NCI-H510A (cell line): ENCODE results near the gene CPA5.
A peak's percentile ranks its signal among the peaks of the same experiment; 100 is the strongest.
"Not testable (repeated sequence)": the region's sequence is repeated elsewhere in the genome, so short reads cannot be mapped to it uniquely, and the experiment has no call there.

Source experiments
- DNase-seq: peaks from one replicate; lab custom pipeline; 2025; lab: John Stamatoyannopoulos, UW

CPA5 gene

GRCh38 chr7:130344271-130344866, at the start of gene CPA5:
Gene CPA5 (plus strand): TSS chr7:130344816. CDS start chr7:130346486, 1,670 bp downstream.
- DNase-seq: no peak

DNA sequence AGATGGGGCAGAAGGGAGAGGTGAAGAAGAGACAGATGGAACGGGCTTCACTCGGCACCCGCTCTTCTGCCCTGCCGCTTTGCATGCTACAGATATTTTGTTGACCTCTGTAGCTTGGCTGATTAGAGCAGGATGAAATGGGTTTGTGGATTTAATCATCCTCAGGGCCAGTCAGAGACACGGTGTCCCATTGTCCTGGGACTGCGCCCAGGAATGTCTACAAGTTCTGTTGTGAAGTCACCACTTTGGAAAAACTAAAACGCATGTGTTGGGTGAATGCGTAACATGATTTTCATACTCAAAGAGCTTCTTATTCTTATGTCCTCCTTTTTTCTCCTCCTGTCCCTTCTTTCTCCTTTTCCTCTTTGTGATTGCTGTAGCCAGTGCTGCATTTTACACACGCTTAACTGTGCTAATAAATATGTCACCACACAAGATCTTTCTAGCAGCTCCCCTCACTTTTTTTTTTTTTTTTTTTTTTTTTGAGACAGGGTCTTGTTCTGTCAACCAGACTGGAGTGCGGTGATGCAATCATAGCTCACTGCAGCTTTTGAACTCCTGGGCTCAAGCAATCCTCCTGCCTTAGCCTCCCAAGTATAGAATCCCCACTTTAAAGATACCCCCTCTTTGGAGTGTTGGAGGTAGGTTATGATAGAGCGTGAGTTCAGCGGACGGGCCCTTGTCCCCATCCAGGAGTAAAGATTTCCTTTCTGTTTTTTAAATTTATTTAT, 48.2 kb upstream of the CPA5 start:
- no peak for DNase-seq

DNA sequence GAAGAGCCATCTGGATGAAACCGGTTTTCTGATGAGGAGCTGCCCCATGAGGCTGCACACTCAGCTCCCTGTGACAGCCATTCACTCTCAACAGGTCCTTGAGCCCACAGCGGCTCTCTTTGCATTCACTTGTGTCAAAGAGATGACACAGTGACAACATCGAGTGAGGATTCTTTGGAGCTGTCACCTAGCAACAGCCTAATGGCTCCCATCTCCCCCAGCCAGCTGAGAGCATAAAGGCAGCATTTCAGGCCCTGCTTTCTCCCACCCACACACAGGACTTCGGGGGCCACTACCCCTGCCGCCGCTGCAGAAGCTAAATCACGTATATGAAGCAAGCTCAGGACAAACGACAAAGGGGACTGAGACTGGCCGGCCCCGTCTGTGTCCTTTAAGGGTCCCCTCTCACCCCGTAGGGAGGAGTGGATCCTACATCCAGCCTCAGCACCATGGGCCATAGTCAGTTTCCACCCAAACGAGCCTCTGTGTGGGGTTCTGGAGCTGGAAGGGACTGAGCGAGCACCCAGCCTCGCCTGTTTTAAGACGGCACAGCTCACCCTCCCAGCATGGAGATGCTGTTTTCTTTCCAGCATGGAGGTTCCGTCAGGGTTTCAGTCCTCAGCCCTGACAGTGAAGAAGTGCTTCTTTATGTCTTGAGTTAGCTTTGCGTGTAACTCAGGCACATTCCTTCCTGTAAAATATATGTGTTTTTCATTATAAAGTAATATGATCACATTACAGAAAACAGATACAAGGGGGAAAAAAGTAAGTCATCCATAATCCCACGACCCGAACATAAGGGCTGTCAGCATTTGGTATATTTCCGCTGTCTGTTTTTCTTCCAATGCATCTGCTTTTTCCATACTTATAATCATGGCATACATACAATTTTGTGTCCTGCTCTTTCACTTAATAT, 46.7 kb upstream of the CPA5 start:
- peak; percentile 51 for DNase-seq

DNA sequence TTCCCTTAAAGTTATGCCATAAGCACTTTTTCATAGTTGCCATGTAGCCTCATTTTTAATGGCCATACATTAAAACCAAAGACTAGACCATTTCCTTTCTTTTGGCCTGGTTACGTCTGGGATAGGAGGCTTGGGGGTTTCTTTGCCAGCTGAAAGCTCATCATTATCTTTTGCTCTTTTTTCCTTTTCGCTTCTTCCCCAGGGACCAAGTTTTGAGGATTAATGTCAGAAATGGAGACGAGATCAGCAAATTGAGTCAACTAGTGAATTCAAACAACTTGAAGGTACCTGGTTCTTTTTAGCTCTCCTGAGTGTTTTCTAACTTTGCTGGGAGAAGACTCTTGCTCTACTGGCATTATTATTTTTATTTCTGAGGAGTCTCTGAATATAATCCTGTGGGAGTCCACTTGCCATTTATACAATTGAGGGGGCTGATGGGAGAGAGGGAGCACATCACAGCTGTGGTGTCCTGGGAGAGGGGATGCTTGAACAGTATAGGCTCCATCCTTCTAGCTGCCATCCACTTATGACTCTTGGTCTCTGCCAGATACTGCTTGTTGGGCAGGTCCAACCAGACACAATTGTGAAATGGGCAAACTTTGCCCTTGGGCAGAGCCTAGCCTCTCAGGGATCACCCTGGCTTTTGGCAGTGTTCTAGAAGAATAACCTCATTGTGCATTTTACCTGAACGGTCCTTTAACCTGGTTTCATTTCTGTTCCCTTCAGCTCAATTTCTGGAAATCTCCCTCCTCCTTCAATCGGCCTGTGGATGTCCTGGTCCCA, 45.9 kb upstream of the CPA5 start:
- no peak for DNase-seq

DNA sequence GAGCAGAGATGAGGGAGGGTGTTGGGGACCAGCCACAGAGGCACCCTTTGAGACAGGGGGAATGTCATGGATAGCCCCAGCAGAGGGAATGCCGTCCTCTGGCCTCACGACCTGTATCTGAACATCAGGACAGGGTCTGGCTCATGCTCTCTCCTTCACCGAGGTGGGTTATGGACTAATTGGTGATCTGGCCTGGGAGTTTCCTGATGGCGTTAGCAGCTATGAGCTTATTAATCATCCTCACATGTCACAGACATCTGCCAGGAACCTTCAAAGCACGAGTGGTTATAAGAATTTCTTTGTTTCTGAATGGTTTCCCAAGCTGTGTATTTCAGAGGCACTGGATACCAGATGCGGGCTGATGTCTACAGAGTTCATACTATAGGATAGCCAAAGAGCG, 44.8 kb upstream of the CPA5 start:
- DNase-seq: no peak

DNA sequence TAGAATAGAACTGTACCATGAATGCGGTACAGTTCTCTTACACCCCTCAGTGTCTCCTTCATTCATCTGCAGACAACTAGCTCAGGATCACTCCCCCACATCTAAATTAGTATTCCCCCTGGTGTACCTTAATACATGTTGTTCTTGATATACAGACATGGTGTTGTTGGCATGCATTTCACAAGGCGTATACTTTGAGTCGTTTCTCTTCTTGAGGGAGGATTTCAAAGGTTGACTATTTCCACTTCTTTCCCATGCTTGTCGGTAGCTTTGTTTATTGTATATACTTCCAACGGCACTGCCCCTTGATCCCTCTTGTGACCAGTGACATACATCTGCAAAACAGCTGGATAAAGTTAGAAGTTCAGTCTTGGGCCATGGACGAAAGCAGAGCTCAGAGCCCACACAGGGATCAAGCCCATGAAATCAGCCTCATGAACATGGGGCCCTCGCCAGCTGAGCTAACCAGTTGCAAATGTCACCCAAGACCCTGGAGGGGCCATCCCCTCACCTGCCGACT, 43.1 kb upstream of the CPA5 start:
- DNase-seq: no peak

GRCh38 chr7:130302649-130303048, 42.0 kb upstream of the CPA5 start:
- DNase-seq: no peak

GRCh38 chr7:130303127-130303526, 41.5 kb upstream of the CPA5 start:
- DNase-seq: no peak

- no peak for DNase-seq
These were observed 41.1 kb upstream of the CPA5 start for GRCh38 chr7:130303551-130303950.

- no peak for DNase-seq
These were observed 40.6 kb upstream of the CPA5 start for GRCh38 chr7:130303982-130304381.

DNA sequence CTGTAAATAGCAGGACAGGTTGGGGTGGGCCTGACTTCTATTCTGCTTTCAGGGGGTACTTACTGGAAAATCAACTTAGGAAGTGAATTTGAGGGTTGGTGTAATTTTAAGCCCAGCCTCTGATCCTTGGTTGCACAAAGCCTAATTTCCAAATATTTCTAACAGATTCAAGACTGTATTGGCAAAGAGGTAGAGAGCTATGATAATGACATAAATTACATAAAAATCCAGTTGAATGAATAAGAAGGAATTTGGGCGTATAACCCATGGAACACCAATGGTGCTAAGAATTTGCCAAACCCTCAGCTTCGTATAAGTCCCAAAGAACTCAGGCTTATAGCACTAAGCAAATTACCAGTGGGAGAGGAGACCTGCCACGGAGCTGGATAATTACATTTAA, 39.7 kb upstream of the CPA5 start:
- DNase-seq: no peak

DNA sequence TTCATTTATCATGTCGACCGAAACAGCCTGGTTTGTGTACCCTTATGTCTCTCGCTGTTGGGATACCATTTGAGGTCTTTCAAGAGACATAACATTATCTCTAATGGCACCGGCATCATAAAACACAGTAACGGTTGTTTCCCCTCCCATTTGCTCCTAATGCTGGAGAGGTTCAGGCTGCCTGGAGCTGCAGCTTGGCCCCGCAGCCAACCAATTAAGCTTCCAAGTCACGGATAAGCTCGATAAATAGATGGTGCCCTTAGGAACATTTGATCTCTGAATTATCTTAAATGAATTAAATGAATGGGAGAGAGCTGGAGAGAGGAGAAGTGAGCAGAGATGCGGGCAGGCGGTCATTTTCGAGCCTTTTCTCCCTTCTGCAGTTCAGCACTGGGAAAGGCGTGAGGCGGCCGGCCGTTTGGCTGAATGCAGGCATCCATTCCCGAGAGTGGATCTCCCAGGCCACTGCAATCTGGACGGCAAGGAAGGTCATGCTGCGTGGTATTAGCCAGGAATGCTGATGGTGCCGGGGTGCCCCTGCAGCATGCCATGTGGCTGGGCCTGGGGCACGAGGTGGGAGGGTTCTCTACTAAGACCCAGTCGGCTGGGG, 39.1 kb upstream of the CPA5 start:
- DNase-seq: no peak

- DNase-seq: no peak
These were observed 34.6 kb upstream of the CPA5 start for GRCh38 chr7:130309986-130310385.

DNA sequence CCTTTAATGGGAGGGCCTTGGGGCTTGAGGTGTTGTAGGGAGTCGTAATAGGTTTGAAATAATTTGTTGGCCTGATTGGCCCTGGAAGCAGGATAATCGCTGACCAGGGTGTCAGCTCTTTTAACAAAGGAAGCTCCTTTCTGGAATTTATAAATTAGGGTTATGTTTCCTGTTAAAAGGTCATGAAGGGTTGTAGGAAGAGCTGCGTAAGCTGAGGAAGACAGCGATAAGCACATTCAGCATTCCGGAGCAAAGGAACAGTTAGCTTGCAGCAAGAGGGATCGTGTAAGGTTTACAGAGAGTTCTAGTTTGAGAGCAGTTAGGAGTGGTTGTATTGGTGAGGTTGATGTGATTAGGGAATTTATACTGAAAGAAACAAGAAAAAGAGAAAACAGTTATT, 30.3 kb upstream of the CPA5 start:
- no peak for DNase-seq

DNA sequence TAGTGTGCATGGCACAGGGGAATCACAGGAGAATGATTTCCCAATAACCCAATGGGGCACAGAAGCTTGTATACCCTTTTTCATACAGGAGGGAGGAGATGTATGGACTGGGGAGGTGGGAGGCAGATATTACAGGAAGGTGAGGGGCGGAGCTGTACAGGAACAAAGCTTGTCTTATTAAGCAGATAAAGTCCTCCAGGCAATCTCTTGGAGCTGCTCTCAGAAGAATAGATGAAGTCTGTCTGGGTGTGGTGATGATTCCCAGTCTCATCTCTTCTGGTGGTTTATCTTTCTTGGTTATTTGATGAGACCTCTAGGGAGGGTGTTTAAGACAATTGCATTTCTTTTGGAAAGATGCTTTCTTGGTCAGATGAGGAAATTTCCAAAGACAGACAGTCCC, 25.1 kb upstream of the CPA5 start:
- no peak for DNase-seq

DNA sequence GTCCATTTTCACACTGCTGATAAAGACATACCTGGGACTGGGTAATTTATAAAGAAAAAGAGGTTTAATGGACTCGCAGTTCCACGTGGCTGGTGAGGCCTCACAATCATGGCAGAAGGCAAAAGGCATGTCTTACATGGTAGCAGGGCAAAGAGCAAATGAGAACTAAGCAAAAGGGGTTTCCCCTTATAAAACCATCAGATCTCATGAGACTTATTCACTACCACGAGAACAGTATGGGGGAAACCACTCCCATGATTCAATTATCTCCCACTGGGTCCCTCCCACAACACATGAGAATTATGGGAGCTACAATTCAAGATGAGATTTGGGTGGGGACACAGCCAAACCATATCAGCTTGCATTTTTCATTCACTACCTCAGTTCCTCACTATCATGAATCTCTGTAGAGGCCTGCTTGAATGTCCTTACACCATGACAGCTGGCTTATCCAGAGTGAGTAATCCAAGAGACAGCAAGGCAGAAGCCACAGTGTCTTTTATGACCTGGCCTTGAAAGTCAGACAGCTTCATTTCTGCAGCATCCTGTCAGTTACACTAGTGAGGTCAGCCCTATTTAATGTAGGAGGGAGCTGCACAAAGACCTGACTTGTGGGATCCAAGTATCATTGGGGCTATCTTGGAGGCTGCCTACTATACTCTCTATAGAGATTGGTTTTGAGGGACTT, 22.9 kb upstream of the CPA5 start:
- DNase-seq: not testable (repeated sequence)

- no peak for DNase-seq
These were observed 22.0 kb upstream of the CPA5 start for GRCh38 chr7:130322615-130323014.

GRCh38 chr7:130324306-130324943, 20.2 kb upstream of the CPA5 start:
- DNase-seq: no peak

- no peak for DNase-seq
These were observed 14.9 kb upstream of the CPA5 start for GRCh38 chr7:130329681-130330080.
